Hepatocyte (in vitro differentiated cells): ENCODE results near the gene ACTR3. TPM values are rescaled to one million over a fixed set of nuclear protein-coding genes. Genes with fewer than 3 reads are reported as not detected.

ENCODE experiments used
- DNase-seq: peaks from one replicate; pipeline ENCODE4 v3.0.0-alpha.2; 2016; ENCODE audit warnings: low spot score
- H2AFZ ChIP-seq: fragments of 200-600 bp; sonication (generic); 2 replicates; pipeline ENCODE4 v1.6.0; 2016; ENCODE audit warnings: antibody characterized with exemption, mild to moderate bottlenecking
- H3K27ac ChIP-seq: fragments of 200-600 bp; sonication (generic); 2 replicates; pipeline ENCODE4 v1.5.1; 2016; ENCODE audit warnings: mild to moderate bottlenecking
- H3K27me3 ChIP-seq: fragments of 200-600 bp; sonication (generic); 2 replicates; pipeline ENCODE4 v1.6.1; 2016
- H3K36me3 ChIP-seq: fragments of 200-600 bp; sonication (generic); replicated peaks from 2 replicates; pipeline ENCODE4 v1.5.1; 2016; ENCODE audit warnings: low read depth; ENCODE audit not compliant: insufficient read depth
- H3K4me1 ChIP-seq: fragments of 200-600 bp; sonication (generic); 2 replicates; pipeline ENCODE4 v1.5.1; 2016; ENCODE audit warnings: mild to moderate bottlenecking, moderate library complexity; ENCODE audit not compliant: insufficient read depth
- H3K4me2 ChIP-seq: fragments of 200-600 bp; sonication (generic); 2 replicates; pipeline ENCODE4 v1.6.0; 2016
- H3K4me3 ChIP-seq: fragments of 200-600 bp; sonication (generic); 2 replicates; pipeline ENCODE4 v1.5.1; 2016; ENCODE audit warnings: mild to moderate bottlenecking
- H3K79me2 ChIP-seq: fragments of 200-600 bp; sonication (generic); 2 replicates; pipeline ENCODE4 v1.6.0; 2017; ENCODE audit warnings: mild to moderate bottlenecking
- H3K9me2 ChIP-seq: fragments of 200-600 bp; sonication (generic); replicated peaks from 2 replicates; pipeline ENCODE4 v1.6.0; 2017; ENCODE audit warnings: mild to moderate bottlenecking; ENCODE audit not compliant: insufficient read depth
- H3K9me3 ChIP-seq: fragments of 200-600 bp; sonication (generic); 2 replicates; pipeline ENCODE4 v1.5.1; 2016; ENCODE audit warnings: low read depth, mild to moderate bottlenecking
- H4K20me1 ChIP-seq: fragments of 200-600 bp; sonication (generic); 2 replicates; pipeline ENCODE4 v1.6.0; 2016; ENCODE audit warnings: mild to moderate bottlenecking; ENCODE audit not compliant: insufficient read depth, poor library complexity, severe bottlenecking
- CTCF ChIP-seq: fragments of 200-600 bp; sonication (generic); IDR thresholded peaks from 2 replicates; pipeline ENCODE4 v1.5.1; 2016; ENCODE audit warnings: antibody characterized with exemption, mild to moderate bottlenecking; ENCODE audit not compliant: poor library complexity
- EZH2 ChIP-seq: fragments of 200-600 bp; sonication (generic); IDR thresholded peaks from 2 replicates; pipeline ENCODE4 v1.6.1; 2016; ENCODE audit warnings: antibody characterized with exemption, mild to moderate bottlenecking, borderline replicate concordance
- EZH2phosphoT487 ChIP-seq: fragments of 200-600 bp; sonication (generic); IDR thresholded peaks from one replicate; pipeline ENCODE4 v1.6.1; 2018; ENCODE audit warnings: antibody characterized with exemption, mild to moderate bottlenecking, low read depth, moderate library complexity; ENCODE audit not compliant: unreplicated experiment, severe bottlenecking
- WGBS: methylation state at CpG from one replicate; pipeline ENCODE4 v1.1.6; 2016; ENCODE audit warnings: low lambda C conversion rate; ENCODE audit errors: missing lambda C conversion rate; 5-methylcytosine and 5-hydroxymethylcytosine counted together
- polyA plus RNA-seq: library from polyadenylated mRNA; unstranded; fragments of >200 nt; fragmentation: Nextera tagmentation; extraction: Ambion mirVana; gene quantifications from 2 replicates; pipeline ENCODE4 v1.2.1, GENCODE V29; 2016
- total RNA-seq: library from RNA; depleted of rRNA; stranded (reverse); fragments of >200 nt; gene quantifications from 2 replicates; pipeline ENCODE4 v1.2.3, GENCODE V29; 2014

Gene ACTR3
- total and polyA plus RNA-seq, 2 experiments from 2014 or later: 140 to 194 TPM

- H3K27me3 ChIP-seq: no peaks in the 10 kb centered on the region
- no peaks in the 10 kb centered on the region for H3K9me3 ChIP-seq
- no peaks in the 10 kb centered on the region for H4K20me1 ChIP-seq
- no peak overlapping the region for H3K4me2 ChIP-seq
- no peak for DNase-seq
- H3K4me3 ChIP-seq: no peak overlapping the region
- H3K9me2 ChIP-seq: no peaks in the 10 kb centered on the region
- no peak overlapping the region for H2AFZ ChIP-seq
- WGBS: 95% methylated on average over 7 of the region's 7 CpGs
- TF ChIP-seq EZH2 (no peak), EZH2phosphoT487 (no peak), CTCF (no peak)
- no peak overlapping the region for H3K27ac ChIP-seq
- H3K36me3 ChIP-seq: no peaks in the 10 kb centered on the region
- no peaks in the 10 kb centered on the region for H3K79me2 ChIP-seq
- no peaks in the 10 kb centered on the region for H3K4me1 ChIP-seq
These were observed 28.1 kb upstream of the ACTR3 start for GRCh38 chr2:113861740-113862139.

- Histone ChIP-seq H3K9me2 (no peaks in the 10 kb centered on the region), H3K9me3 (no peaks in the 10 kb centered on the region), H3K4me3 (no peak overlapping the region), H3K79me2 (no peaks in the 10 kb centered on the region), H4K20me1 (no peaks in the 10 kb centered on the region), H3K4me1 (no peaks in the 10 kb centered on the region), H3K4me2 (no peak overlapping the region), H2AFZ (no peak overlapping the region), H3K27ac (no peak overlapping the region), H3K36me3 (no peaks in the 10 kb centered on the region), H3K27me3 (no peaks in the 10 kb centered on the region)
- no peak for DNase-seq
- WGBS: 82% methylated on average over 3 of the region's 3 CpGs
- no peak for TF ChIP-seq EZH2
- no peak for TF ChIP-seq EZH2phosphoT487
- no peak for TF ChIP-seq CTCF
These were observed 26.7 kb upstream of the ACTR3 start for GRCh38 chr2:113863144-113863543.

- 72% methylated on average over 4 of the region's 4 CpGs for WGBS
- Histone ChIP-seq H3K4me3 (no peak overlapping the region), H3K36me3 (no peaks in the 10 kb centered on the region), H4K20me1 (no peaks in the 10 kb centered on the region), H2AFZ (no peak overlapping the region), H3K4me1 (no peaks in the 10 kb centered on the region), H3K9me2 (no peaks in the 10 kb centered on the region), H3K27me3 (no peaks in the 10 kb centered on the region), H3K4me2 (no peak overlapping the region), H3K27ac (no peak overlapping the region), H3K9me3 (no peaks in the 10 kb centered on the region), H3K79me2 (no peaks in the 10 kb centered on the region)
- TF ChIP-seq EZH2: no peak
- no peak for TF ChIP-seq EZH2phosphoT487
- TF ChIP-seq CTCF: no peak
- no peak for DNase-seq
These were observed 22.3 kb upstream of the ACTR3 start for GRCh38 chr2:113867571-113867970.

- Histone ChIP-seq H3K79me2 (no peaks in the 10 kb centered on the region), H2AFZ (no peak overlapping the region), H3K9me3 (no peaks in the 10 kb centered on the region), H3K9me2 (no peaks in the 10 kb centered on the region), H3K4me1 (no peaks in the 10 kb centered on the region), H4K20me1 (no peaks in the 10 kb centered on the region), H3K4me3 (no peak overlapping the region), H3K4me2 (no peak overlapping the region), H3K27me3 (no peaks in the 10 kb centered on the region), H3K36me3 (no peaks in the 10 kb centered on the region), H3K27ac (no peak overlapping the region)
- DNase-seq: no peak
- TF ChIP-seq CTCF (no peak), EZH2 (no peak), EZH2phosphoT487 (no peak)
- 83% methylated on average over 1 of the region's 1 CpG for whole genome bisulfite sequencing
These were observed 20.6 kb upstream of the ACTR3 start for GRCh38 chr2:113869253-113869652.
